GM21367 (cell line): ENCODE data around the gene TBC1D3K.
"Not testable (repeated sequence)": the region's sequence is repeated elsewhere in the genome, so short reads cannot be mapped to it uniquely, and the experiment has no call there.

Experiments
- ATAC-seq: cut with Tn5 transposase; IDR thresholded peaks from one replicate; pipeline ENCODE4 v1.9.1; 2021; ENCODE audit not compliant: unreplicated experiment

Gene TBC1D3K

GRCh38 chr17:37924115-37924514 lies at the start of gene TBC1D3K:
Gene TBC1D3K, plus strand, starts transcription at chr17:37924415. Its CDS starts 1,585 bp downstream, at chr17:37926000.
- ATAC-seq: not testable (repeated sequence)

GRCh38 chr17:37884516-37884915 lies 39.7 kb upstream of the TBC1D3K start:
- no peak for ATAC-seq

- ATAC-seq: no peak
These were observed 39.1 kb upstream of the TBC1D3K start for GRCh38 chr17:37885136-37885535.

GRCh38 chr17:37888881-37889280 lies 35.3 kb upstream of the TBC1D3K start:
- ATAC-seq: no peak

GRCh38 chr17:37896961-37897360 lies 27.3 kb upstream of the TBC1D3K start:
- not testable (repeated sequence) for ATAC-seq
